NOMO-1 (cell line): ENCODE measurements around the gene RFX1.
A peak's percentile ranks its signal among the peaks of the same experiment; 100 is the strongest.
"Not testable (repeated sequence)": the region's sequence is repeated elsewhere in the genome, so short reads cannot be mapped to it uniquely, and the experiment has no call there.

Experiments
- DNase-seq, 2 experiments: peaks; one replicate each; lab custom pipeline; 2025; ENCODE audit not compliant: unreplicated experiment in 2 of 2; lab: John Stamatoyannopoulos, UW

Gene RFX1

GRCh38 chr19:14006085-14006765 lies at the start of gene RFX1:
RFX1 (minus strand) TSS chr19:14006320; CDS start chr19:13993843, 12,477 bp downstream.
- peak; percentile 98 to 100 for DNase-seq

GRCh38 chr19:14055396-14055795 lies 49.3 kb upstream of the RFX1 start:
- no peak for DNase-seq

- DNase-seq = no peak
These were observed 48.6 kb upstream of the RFX1 start for GRCh38 chr19:14054721-14055120.

- DNase-seq = no peak
These were observed 48.0 kb upstream of the RFX1 start for GRCh38 chr19:14054099-14054498.

GRCh38 chr19:14053500-14053899 lies 47.4 kb upstream of the RFX1 start:
- no peak for DNase-seq

GRCh38 chr19:14053032-14053431 lies 46.9 kb upstream of the RFX1 start:
- DNase-seq = no peak

- no peak for DNase-seq
These were observed 46.4 kb upstream of the RFX1 start for GRCh38 chr19:14052470-14052869.

GRCh38 chr19:14051980-14052379 lies 45.9 kb upstream of the RFX1 start:
- no peak for DNase-seq

GRCh38 chr19:14050961-14051360 lies 44.8 kb upstream of the RFX1 start:
- not testable (repeated sequence) for DNase-seq

- no peak for DNase-seq
These were observed 44.4 kb upstream of the RFX1 start for GRCh38 chr19:14050512-14050911.

- peak; percentile 20 to 64 for DNase-seq
These were observed 42.5 kb upstream of the RFX1 start for GRCh38 chr19:14048443-14049153.

GRCh38 chr19:14047866-14048265 lies 41.7 kb upstream of the RFX1 start:
- DNase-seq = not testable (repeated sequence)

GRCh38 chr19:14042659-14043608 lies 36.8 kb upstream of the RFX1 start:
- peak in 1 of 2 experiments; percentile 37 for DNase-seq

- no peak for DNase-seq
These were observed 33.1 kb upstream of the RFX1 start for GRCh38 chr19:14039181-14039580.

- no peak for DNase-seq
These were observed 29.6 kb upstream of the RFX1 start for GRCh38 chr19:14035706-14036105.

- not testable (repeated sequence) for DNase-seq
These were observed 29.0 kb upstream of the RFX1 start for GRCh38 chr19:14035159-14035558.

GRCh38 chr19:14033946-14034345 lies 27.8 kb upstream of the RFX1 start:
- DNase-seq = no peak

- DNase-seq = peak; percentile 54 to 74
These were observed 25.8 kb upstream of the RFX1 start, which contains the start of gene IL27RA for GRCh38 chr19:14031719-14032480. IL27RA (plus strand) TSS chr19:14031762; CDS start chr19:14031873, 111 bp downstream.

- DNase-seq = no peak
These were observed 25.0 kb upstream of the RFX1 start for GRCh38 chr19:14030997-14031718.

- DNase-seq = no peak
These were observed 22.8 kb upstream of the RFX1 start for GRCh38 chr19:14028901-14029300.
